ENCODE data around the gene TUB.
A peak's percentile ranks its signal among the peaks of the same experiment; 100 is the strongest.

The TUB gene

DNA sequence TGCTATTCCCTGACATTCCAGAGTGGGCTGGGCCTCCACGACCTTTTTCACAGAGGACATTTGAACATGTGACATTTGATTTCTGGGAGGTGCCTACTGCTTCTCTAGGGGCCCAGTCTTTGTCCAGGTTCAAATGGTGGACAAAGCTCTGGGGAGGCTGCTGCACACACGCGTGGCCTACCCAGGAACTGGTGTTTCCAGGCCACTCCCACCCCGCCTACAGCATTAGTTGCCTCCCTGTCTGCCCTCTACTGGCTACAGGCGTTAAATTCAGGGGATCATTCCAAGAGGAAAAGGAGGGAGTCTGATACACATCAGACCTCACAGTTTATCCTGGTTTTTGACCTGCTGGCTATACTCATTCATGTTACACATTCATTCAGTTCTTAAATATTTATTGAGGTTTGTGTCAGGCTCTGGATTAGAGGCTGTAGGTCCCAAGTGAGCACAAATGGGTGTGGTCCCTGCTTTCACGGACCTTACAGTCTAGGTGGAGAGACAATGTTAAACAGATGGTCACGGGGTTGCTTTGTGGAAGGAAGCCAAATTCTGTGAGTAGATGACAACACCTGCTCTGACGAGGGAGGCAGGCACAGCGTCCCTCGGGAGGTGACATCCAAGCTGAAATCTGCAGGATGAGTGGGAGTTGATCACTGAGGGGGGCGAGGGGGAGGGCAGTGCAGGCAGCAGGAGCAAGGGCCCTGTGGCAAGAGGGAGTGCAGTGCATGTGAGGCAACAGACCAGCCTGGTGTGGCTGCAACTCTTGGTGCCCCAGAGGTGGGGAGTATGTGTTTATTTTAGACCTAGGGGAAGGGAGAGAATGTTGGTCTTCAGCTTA, 11.8 kb downstream of the TUB start:
- ATAC-seq = peak; percentile 48
- peak; percentile 62 for DNase-seq

DNA sequence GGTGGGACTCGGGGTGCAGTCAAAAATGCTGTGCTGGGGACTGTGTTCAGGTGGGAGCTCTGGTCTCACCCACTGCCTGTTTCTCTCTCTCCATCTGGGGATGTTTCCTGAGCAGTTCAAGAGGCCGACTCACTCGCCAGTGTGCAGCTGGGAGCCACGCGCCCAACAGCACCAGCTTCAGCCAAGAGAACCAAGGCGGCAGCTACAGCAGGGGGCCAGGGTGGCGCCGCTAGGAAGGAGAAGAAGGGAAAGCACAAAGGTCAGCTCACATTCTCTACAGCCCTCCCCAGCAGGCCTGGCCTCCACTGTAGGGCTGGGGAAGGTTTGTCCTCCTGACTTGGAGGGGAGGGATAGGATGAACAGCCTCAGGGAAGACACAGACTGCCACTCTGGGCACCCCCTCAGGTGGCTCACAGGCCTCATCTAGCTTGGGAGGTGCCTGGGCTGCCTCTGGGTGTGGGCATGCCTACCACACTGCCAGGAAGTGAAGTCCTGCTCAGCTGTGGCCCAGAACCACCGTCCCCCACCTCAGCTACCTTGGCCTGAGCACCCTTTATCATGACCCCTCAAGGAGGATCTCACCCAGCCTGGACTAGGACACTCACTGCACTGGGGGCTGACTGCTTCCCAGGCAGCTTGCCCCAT, 13.0 kb downstream of the TUB start:
- ATAC-seq = no peak
- no peak for DNase-seq

DNA sequence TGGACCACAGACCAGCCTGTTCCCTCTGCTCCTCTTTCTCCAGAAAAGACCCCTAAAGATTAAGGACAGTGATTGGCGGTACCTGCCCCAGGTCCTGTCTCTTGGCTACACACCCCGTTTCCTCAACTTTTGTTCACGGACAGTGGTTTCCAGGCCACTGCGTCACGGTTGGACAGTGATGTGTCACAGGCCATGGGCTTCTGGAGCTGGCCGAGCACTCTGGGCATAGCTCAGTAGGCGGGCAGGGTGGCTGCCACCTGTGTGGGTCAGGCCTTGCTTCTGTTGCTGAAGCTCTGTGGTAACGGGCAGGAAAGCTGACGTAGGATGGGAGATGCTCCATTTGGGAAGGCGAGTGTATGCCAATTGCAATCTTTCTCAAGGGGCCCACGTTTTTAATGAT, 13.6 kb downstream of the TUB start:
- no peak for ATAC-seq
- no peak for DNase-seq

DNA sequence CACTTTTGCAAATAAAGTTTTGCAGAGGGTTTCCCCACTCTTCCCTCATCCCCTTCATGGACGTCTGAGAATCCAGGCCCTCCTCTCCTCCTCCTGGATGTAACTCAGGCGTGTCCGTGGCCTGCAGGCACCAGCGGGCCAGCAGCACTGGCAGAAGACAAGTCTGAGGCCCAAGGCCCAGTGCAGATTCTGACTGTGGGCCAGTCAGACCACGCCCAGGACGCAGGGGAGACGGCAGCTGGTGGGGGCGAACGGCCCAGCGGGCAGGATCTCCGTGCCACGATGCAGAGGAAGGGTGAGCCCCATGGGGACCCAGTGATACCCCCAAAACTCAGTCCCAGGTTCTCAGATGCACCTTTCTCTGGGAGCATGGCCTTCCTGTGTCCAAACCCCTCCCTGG, 14.4 kb downstream of the TUB start:
- no peak for DNase-seq
- ATAC-seq = no peak

DNA sequence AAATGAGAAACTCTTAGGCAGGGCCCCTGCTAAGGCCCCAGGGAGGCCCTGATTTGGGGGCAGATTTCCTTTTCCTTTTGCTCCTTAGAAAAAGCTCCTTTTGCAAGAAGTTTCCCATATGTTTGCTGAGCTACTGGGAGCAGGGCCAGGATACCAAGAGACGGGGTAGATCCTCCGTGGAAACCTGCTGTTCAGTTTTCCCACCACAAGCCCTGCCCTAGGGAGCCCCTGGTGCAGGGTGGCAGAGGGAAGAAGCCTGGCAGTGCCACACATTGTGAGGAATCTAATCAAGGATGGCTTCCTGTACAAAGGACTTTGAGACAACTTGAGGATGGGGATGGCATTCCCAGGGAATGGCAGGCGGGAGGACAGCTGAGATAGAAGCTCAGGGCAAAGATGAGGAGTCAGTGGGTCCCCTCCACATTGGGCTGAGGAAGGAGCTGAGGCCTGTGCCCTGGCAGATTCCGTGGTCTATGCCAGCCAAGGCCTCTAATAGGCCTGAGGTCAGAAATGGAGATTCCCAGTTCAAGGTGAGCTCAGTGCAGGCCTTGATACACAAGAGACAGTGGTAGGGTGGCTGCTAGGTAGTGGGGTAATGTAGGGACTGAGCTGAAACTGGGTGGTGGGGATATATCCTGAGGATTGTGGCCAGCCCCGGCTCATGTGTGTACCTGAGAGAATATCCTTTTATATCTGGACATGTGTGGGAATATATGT, 15.0 kb downstream of the TUB start:
- DNase-seq = no peak
- ATAC-seq = no peak

DNA sequence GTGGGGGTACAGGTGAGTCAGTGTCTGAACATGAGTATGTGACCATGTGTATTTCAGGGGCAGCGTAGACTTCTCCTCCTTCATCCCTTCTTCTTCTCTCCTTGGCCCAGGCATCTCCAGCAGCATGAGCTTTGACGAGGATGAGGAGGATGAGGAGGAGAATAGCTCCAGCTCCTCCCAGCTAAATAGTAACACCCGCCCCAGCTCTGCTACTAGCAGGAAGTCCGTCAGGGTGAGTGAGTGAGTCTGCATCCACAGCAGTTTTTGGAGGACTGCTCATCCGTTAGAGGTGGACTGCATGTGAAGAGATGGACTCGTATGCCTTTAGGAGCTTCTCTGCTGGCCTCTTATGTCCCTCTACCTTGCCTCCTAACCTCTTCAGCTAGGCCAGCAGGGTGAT, 15.6 kb downstream of the TUB start:
- DNase-seq = no peak

DNA sequence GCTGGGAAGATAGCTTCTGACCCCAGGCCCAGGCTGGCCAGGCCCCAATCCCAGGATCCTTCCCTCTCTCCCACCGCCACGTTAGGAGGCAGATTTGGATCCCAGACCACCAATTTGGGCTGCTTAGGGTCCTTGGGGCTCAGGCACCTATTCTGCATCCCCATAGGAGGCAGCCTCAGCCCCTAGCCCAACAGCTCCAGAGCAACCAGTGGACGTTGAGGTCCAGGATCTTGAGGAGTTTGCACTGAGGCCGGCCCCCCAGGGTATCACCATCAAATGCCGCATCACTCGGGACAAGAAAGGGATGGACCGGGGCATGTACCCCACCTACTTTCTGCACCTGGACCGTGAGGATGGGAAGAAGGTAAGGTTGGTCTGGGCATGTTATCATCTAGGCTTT, 16.1 kb downstream of the TUB start:
- ATAC-seq = no peak
- no peak for DNase-seq

More for the DNA sequence above, 15.6 kb downstream of the TUB start:
- no peak for ATAC-seq

DNA sequence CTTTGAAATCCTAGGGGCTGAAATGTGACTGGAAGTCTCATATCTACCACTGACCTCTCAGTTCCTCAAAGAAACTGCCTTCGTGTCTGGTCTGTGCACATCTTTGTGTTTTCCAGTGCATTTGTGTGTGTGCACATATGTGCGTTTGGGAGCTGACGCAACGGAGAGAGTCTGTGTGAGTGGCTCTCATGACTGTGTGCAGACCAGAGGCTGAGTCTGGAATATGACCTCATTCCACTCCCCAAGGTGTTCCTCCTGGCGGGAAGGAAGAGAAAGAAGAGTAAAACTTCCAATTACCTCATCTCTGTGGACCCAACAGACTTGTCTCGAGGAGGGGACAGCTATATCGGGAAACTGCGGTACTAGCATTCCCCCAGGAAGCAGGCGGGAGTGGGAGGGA, 16.5 kb downstream of the TUB start:
- DNase-seq = no peak
- no peak for ATAC-seq

DNA sequence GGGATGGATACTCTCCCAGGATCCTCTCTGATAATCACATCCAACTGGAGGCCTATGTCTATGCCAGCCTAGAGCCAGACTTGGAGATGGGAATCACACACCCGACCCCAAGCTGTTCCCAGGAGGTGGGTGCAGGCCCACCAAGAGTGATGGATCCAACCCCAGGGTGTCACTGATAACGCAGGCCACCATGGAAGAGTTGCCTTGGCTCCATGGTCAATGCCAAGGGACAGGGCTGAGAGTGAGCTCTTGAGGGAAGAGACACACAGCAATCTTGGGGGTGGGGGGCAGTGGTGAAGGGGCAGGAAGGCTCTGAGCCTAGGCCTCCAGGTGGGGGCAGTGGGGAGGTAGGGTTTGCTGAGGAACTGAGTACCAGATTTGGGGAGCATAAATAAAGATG, 16.9 kb downstream of the TUB start:
- DNase-seq (no peak), ATAC-seq (no peak)

DNA sequence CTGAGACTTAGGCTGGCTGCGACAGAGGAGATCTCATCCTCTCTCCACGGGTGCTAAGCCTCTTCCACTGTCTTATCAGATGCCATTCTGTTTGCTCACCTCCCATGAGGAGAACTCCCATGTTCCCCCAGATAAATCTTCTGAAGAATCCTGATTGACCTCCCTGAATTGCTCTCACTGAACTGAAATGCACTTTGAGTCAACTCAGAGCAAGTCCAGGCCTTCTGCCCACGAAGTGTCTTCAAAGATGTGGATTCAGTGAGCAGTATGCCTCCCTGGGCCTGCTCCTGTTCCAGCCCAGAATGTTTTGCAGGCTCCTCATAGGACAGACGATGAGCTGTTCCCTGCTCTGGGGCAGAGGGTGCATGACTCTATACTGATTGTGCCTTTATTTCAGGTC, 17.4 kb downstream of the TUB start:
- no peak for ATAC-seq
- DNase-seq = no peak

DNA sequence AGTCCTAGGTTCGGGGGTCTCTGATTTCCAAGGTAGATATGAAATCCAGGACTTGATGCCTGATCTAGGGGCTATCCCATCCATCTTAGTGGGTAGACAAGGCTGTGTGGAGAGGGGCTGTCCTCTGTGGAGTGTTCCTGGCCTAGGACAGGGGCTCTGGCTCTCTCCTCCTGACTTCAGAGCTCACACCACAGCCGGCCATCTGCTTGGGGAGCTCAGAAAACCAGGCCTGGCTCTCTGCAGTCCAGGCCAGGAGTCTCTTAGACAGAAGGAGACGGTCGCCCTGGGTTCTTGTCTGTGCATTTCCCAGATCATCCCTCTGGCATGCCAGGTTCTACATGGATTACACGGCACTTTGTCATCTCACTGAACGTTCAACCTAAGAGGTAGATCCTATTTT, 17.9 kb downstream of the TUB start:
- ATAC-seq (no peak), DNase-seq (no peak)

DNA sequence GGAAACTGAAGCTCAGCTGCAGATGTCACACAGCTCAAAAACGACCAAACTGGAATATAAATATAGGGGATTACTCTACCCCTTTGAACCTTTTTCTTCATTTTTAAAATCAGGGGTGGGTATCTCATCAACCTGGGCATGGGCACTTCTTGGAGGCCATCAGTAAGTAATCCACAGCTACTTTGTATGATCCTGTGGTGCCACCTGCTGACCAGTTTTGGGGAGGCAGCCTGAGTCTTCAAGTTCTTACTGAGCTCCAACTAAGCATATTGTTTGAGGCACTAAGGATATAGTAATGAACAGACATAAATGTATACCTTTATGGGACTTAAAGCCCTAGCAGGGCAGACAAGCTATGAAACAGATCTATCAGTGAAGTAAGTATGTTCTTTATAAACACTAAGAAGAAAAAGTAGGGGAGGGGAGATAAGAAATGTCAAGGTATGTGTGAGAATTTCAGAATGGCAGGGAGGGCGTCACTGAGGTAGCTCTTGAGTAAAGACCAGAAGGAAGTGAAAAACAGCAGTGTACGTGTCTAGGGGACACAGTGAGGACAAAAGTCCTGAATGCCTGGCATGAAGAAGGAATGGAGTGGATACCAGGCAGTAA, 18.4 kb downstream of the TUB start:
- peak; percentile 69 for DNase-seq
- no peak for ATAC-seq

DNA sequence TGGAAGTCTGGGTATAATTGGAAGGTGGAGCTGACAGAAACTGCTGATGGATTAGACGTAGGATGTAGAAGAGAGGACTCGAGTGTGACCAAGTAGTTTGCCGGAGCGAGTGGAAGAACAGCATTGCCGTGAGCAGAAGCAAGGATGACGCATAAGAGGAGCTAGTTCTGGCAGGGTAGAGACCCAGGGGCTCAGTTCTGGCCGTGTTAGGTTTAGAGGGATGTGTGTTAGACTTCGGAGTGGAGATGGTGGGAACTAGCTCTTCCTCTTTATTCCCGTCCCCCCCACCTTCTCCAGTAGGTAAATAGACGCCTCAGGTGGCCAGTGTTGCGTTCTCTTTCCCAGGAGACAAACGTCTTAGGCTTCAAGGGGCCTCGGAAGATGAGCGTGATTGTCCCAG, 19.1 kb downstream of the TUB start:
- ATAC-seq = no peak
- DNase-seq = no peak

DNA sequence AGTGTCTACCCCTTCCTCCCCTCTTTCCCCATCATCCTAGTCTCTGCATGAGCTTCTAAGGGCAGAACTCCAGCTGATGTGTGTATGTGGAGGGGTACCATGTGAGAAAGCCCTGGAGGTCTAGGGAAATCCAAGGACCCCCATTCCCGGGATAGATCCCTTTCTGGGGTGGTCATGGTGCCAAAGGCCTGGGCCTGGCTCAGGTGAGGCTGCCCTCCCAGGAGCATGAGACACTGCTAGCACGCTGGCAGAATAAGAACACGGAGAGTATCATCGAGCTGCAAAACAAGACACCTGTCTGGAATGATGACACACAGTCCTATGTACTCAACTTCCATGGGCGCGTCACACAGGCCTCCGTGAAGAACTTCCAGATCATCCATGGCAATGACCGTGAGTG, 19.6 kb downstream of the TUB start:
- DNase-seq = no peak
- ATAC-seq = no peak

DNA sequence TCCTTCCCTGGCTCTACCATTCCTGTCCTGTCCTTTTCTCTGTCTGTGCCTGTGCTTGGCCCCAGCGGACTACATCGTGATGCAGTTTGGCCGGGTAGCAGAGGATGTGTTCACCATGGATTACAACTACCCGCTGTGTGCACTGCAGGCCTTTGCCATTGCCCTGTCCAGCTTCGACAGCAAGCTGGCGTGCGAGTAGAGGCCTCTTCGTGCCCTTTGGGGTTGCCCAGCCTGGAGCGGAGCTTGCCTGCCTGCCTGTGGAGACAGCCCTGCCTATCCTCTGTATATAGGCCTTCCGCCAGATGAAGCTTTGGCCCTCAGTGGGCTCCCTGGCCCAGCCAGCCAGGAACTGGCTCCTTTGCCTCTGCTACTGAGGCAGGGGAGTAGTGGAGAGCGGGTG, 20.4 kb downstream of the TUB start:
- DNase-seq (no peak), ATAC-seq (no peak)

DNA sequence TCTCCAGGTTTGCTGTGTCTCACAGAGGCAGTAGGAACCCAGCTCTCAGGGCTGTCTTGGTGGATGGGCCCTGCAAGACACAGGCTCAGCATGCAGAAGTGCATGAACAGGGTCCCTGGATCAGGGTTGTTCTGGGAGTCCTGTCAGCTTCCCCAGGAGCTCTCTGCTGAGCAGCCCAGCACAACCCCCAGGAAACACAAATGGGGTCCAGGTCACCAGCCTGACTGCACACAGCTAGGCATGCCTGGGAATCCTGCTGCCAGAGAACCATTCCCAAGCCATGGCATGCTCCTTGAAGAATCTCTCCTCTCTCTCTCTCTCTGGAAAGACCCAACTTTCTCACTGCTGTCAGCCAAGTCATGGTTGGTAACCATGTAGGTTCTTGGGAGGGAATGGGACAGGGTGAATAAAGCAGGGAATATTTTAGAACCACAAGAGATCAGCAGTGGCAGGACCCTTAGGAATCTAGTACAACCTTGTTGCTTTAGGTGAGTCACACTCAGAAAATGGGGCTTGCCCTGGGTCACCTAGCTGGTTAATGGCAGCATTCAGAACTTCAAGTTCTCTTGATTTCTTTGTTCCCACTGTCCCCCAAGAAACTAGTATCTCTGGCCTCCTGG, 21.4 kb downstream of the TUB start:
- DNase-seq = no peak
- no peak for ATAC-seq

DNA sequence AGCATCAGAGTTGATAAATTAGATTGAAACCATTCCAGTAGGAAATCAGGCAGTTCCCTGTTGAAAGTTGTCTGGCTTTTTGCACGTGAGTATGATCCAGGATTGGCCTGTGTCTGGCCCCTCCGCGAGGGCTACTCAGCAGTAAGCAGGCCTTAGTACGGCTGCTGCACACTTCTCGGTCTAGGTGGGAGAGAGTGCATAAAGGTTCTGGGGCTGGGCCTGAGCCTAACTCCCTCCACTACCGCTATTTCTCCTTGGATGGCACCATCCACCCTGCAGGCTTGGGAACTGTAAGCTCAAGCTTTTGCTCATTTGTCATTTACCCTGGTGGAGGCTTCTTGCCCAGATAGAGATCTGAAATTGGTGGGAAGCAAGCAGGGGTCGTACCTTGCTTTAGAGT, 22.0 kb downstream of the TUB start:
- no peak for DNase-seq
- ATAC-seq = no peak

DNA sequence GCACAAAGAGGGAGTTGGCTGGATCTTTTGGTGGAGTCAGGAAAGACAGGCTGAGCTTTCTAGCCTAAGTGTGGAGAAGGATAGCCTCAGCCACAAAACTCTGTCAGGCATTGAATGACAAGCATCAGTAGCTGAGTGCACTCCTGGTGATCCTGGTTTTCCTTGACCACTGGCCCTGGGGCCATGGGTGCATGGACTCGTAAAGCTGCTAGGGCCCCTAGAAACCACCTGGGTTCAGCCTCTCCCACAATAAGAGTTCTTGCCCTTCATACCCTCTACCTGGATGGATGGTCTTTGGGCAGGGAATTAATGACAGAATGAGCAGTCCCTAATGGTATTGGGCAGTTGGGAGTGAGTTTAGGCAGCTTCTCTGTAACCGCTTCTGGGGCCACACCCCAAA, 22.9 kb downstream of the TUB start:
- ATAC-seq (no peak), DNase-seq (no peak)

DNA sequence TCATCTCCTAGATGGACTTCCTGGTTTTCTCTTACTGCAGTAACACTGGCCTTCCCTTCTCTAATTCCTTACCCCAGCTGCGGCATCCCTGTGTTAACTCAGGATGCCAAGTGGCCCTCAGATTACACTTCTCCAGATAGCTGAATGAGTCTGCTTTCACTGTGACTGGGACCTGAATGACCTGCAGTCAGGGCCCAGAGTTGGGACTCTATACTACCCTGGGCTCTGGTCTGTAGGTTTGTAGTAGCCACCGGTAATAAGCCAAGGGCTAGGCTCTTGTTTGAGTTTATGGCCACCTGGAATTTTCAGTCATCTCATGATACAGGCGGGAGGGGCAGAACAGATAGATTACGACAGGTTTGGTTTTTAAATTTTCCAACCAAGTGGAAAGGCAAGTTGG, 24.1 kb downstream of the TUB start:
- ATAC-seq = no peak
- no peak for DNase-seq

DNA sequence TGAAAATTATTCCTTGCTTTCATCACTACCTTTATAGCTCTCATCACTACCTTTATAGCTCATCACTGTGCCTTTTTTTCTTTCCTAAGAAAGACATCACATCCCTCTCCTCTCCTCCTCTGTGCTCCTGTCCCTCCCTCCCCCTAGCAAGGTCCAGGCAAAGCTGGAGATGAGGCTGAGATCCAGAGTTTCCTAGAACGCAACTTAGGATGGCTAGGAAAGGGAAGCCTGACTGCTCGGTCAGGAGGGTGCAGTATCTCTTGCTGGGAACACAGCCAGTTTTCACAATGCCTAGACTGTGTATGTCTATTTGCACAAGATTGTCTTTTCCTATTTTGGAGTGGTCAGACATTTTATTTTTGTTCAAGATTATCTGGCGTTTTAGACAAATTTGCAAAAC, 24.7 kb downstream of the TUB start:
- DNase-seq = no peak
- ATAC-seq = no peak

DNA sequence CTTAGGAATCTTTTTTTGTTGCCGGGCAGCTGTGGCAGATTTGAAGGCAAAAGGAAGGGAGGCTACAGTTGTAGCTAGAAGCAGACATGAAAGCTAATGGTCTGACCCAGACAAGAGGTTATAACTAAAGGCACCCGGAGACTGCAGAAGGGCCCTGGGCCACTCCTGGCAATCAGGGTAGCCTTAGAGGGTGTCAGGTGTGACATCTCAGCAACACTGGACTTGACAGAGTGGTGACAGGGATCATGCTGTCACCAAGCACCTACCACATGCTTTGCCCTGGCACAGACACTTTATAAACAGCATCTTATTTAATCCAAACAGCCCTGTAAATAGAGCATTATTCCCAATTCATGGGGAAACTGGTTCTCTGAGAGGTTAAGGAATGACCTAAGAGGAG, 25.7 kb downstream of the TUB start:
- DNase-seq = no peak
- no peak for ATAC-seq

DNA sequence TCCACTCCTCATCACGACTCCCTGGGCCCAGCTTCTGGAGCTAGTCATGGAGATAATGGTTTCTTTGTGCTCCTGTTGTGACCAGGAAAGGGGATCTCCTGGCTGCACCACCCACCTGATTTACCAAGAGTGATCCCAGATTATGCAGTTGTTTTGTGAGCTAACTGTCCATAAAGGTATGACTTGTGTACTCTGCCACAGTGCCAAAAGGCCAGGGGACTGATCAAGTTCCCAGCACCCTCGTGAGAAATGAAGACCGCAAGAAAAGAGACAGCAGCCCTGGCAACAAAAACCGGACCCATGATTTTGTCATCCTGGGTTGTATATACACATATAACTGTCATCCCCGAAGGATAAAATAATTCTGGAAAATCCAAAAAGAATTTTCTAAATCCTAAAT, 26.6 kb downstream of the TUB start:
- no peak for DNase-seq
- ATAC-seq = no peak

DNA sequence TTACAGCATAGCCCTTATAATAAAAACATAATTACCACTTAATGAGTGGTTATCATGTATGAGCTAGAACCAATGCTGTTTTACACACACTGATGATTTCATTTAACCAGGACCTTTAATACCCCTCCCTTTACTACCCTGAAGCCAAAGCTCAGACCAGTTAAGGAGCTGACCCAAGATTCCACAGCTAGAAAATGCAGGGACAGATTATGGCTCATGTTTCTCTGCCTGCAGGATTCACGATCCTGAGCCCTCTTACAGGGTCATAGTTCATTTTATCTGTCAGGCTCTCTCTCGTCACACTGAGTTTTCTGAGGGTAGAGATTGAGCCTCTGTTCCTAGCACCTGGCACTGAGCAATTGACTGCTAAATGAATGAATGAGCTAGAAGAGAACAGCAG, 27.4 kb downstream of the TUB start:
- no peak for ATAC-seq

More for the DNA sequence above, 27.4 kb downstream of the TUB start:
- no peak for DNase-seq

Data from stimulated activated naive CD8-positive, alpha-beta T cell treated with anti-CD3 and anti-CD28 coated beads, Interleukin-15, Interleukin-2, amounts not matched to agents 100 U/mL and 50 U/mL, for 24 hours (primary cell).